Left ventricle myocardium superior (tissue), 1 donor: Measurements from ENCODE around the gene MRPS2. TPM values are rescaled to one million over a fixed set of nuclear protein-coding genes. Genes with fewer than 3 reads are reported as not detected.
"Not testable (repeated sequence)": the region's sequence is repeated elsewhere in the genome, so short reads cannot be mapped to it uniquely, and the experiment has no call there.

Experiments used
- ATAC-seq: fragments of 200-7000 bp; cut with Tn5 transposase; one replicate; pipeline ENCODE4 v1.9.1; 2020; ENCODE audit warnings: mild to moderate bottlenecking, moderate library complexity
- DNase-seq: peaks from one replicate; pipeline ENCODE4 v3.0.0-alpha.2; 2020
- intact Hi-C: fragments of 100-400 bp; cut with micrococcal nuclease; formaldehyde crosslinking; loops from one replicate; pipeline ENCODE4 v1.11.0; 2022
- total RNA-seq: library from RNA; stranded (reverse); fragmentation: NEBNext Ultra II Directional; extraction: Animal tissue kit (Norgen Biotek cat#: 25700); gene quantifications from one replicate; pipeline ENCODE4 v1.2.1, GENCODE V29; 2021
- donor health status: DM: no; HTN: yes; CAD: no; lungs with severe emphysema.

Gene MRPS2
- total RNA-seq, 1 donor from 2014 or later = 49.8 TPM

- ATAC-seq = no peak
Observed at GRCh38 chr9:135525241-135526088, 25.0 kb downstream of the MRPS2 start.

GRCh38 chr9:135526089-135526729, 25.7 kb downstream of the MRPS2 start:
- no peak for ATAC-seq
- DNase-seq = no peak
- intact Hi-C loops = no loop called here

More at GRCh38 chr9:135525241-135526088, 25.0 kb downstream of the MRPS2 start:
- intact Hi-C loops = no loop called here
- DNase-seq = no peak

GRCh38 chr9:135526730-135527571, 26.5 kb downstream of the MRPS2 start:
- intact Hi-C loops = no loop called here
- no peak for DNase-seq
- ATAC-seq = no peak

GRCh38 chr9:135528842-135529435, 28.5 kb downstream of the MRPS2 start:
- ATAC-seq = not testable (repeated sequence)

GRCh38 chr9:135530146-135530545, 29.7 kb downstream of the MRPS2 start:
- DNase-seq (no peak), ATAC-seq (no peak)
- intact Hi-C loops = no loop called here

More at GRCh38 chr9:135528842-135529435, 28.5 kb downstream of the MRPS2 start:
- DNase-seq, intact Hi-C loops: not testable (repeated sequence)

- intact Hi-C loops = no loop called here
- no peak for ATAC-seq
Observed at GRCh38 chr9:135531096-135531495, 30.6 kb downstream of the MRPS2 start.

GRCh38 chr9:135533113-135533512, 32.6 kb downstream of the MRPS2 start:
- DNase-seq (no peak), ATAC-seq (no peak)
- intact Hi-C loops = no loop called here

More at GRCh38 chr9:135531096-135531495, 30.6 kb downstream of the MRPS2 start:
- no peak for DNase-seq

- intact Hi-C loops = no loop called here
- DNase-seq = no peak
- no peak for ATAC-seq
Observed at GRCh38 chr9:135533674-135534073, 33.2 kb downstream of the MRPS2 start.

GRCh38 chr9:135534192-135534711, 33.8 kb downstream of the MRPS2 start:
- DNase-seq, intact Hi-C loops: not testable (repeated sequence)
- ATAC-seq = peak; percentile 29

- ATAC-seq, intact Hi-C loops, DNase-seq: not testable (repeated sequence)
Observed at GRCh38 chr9:135534826-135535225, 34.3 kb downstream of the MRPS2 start.

GRCh38 chr9:135535631-135536030, 35.1 kb downstream of the MRPS2 start:
- ATAC-seq, DNase-seq, intact Hi-C loops: not testable (repeated sequence)

- intact Hi-C loops = no loop called here
Observed at GRCh38 chr9:135536216-135536615, 35.7 kb downstream of the MRPS2 start.

GRCh38 chr9:135543262-135543894, 42.9 kb downstream of the MRPS2 start:
- intact Hi-C loops, ATAC-seq: not testable (repeated sequence)

More at GRCh38 chr9:135536216-135536615, 35.7 kb downstream of the MRPS2 start:
- DNase-seq = no peak
- ATAC-seq = no peak

GRCh38 chr9:135544981-135545635, 44.6 kb downstream of the MRPS2 start:
- DNase-seq (no peak), ATAC-seq (no peak)
- intact Hi-C loops = no loop called here

More at GRCh38 chr9:135543262-135543894, 42.9 kb downstream of the MRPS2 start:
- not testable (repeated sequence) for DNase-seq

GRCh38 chr9:135545646-135546176, 45.2 kb downstream of the MRPS2 start, which contains the start of gene OBP2A:
Gene OBP2A (plus strand): TSS chr9:135546126. CDS start chr9:135546181, 55 bp downstream.
- ATAC-seq, DNase-seq, intact Hi-C loops: not testable (repeated sequence)

- intact Hi-C loops = not testable (repeated sequence)
Observed at GRCh38 chr9:135546792-135547617, 46.5 kb downstream of the MRPS2 start.

More at GRCh38 chr9:135546792-135547617, 46.5 kb downstream of the MRPS2 start:
- not testable (repeated sequence) for DNase-seq, ATAC-seq
